Epithelial cell of proximal tubule (primary cell): ENCODE measurements around the gene CLDN20. TPM values are rescaled to one million over a fixed set of nuclear protein-coding genes. Genes with fewer than 3 reads are reported as not detected.
"Not testable (repeated sequence)": the region's sequence is repeated elsewhere in the genome, so short reads cannot be mapped to it uniquely, and the experiment has no call there.

Experiments used
- DNase-seq: peaks from one replicate; pipeline ENCODE4 v3.0.0-alpha.2; 2011; ENCODE audit warnings: low read depth
- H3K4me3 ChIP-seq: 2 replicates; pipeline ENCODE4 v1.5.1; 2011; ENCODE audit warnings: low read depth, mild to moderate bottlenecking, low read length
- total RNA-seq: library from RNA; depleted of rRNA; stranded (reverse); fragments of >200 nt; gene quantifications from 2 replicates; pipeline ENCODE4 v1.2.3, GENCODE V29; 2015
- TF ChIP-seq, protein P1 (sequence below): conservative IDR thresholded peaks from 2 replicates; pipeline ENCODE4 v1.5.1; 2012; ENCODE audit warnings: low read depth, mild to moderate bottlenecking, low read length

The CLDN20 gene
- total RNA-seq, 1 donor from 2014 or later: not detected

DNA sequence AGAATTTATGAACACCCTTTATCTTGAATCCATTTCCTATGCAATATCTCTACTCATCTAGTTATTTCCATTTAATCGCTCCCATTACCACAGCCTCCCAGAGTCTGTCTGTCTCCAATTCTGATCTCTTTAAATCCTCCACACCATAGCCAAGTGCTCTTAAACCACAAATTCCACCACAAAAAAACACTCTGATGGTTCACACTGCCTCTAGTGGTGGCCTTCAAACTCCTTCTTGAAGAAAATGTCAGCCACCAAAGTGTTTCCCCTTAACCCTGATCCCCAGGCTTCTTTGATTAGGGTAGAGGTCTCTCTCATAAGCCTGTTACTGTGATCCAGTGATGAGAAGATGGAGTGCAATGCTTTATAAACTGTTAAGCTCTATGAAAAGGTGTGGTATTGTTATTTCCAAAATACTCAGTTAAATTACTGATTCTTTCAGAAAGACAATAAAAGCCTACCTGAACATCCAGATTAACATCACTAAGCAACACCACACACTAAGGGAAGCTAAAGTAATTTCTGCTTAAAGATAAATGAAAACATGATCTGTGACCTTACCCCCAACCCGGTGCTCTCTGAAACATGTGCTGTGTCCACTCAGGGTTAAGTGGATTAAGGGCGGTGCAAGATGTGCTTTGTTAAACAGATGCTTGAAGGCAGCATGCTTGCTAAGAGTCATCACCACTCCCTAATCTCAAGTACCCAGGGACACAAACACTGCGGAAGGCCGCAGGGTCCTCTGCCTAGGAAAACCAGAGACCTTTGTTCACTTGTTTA lies 4.5 kb downstream of the CLDN20 start:
- DNase-seq, H3K4me3 ChIP-seq: not testable (repeated sequence)
- TF ChIP-seq, protein P1, sequence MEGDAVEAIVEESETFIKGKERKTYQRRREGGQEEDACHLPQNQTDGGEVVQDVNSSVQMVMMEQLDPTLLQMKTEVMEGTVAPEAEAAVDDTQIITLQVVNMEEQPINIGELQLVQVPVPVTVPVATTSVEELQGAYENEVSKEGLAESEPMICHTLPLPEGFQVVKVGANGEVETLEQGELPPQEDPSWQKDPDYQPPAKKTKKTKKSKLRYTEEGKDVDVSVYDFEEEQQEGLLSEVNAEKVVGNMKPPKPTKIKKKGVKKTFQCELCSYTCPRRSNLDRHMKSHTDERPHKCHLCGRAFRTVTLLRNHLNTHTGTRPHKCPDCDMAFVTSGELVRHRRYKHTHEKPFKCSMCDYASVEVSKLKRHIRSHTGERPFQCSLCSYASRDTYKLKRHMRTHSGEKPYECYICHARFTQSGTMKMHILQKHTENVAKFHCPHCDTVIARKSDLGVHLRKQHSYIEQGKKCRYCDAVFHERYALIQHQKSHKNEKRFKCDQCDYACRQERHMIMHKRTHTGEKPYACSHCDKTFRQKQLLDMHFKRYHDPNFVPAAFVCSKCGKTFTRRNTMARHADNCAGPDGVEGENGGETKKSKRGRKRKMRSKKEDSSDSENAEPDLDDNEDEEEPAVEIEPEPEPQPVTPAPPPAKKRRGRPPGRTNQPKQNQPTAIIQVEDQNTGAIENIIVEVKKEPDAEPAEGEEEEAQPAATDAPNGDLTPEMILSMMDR: peak; percentile 82

DNA sequence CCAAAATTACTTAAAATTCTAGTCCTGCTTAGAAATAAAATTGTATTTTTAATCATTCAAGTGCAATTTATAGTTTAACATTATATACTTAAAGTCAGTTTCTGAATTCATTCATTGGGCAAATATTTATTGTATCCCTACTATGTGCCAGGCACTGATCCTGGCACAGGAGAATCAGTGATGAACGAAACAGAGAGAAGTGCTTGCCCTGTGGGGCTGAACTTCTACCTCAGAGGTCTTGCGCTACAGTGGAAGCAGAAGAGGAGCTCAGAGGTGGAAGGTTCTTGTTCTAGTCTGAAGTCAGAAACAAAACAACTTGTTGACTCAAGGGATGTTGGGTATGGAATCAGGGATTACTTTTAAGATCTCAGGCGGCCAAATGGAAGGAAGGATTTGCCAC lies 6.0 kb downstream of the CLDN20 start:
- DNase-seq: no peak
- H3K4me3 ChIP-seq: no peak overlapping the region
- TF ChIP-seq, protein P1: no peak

DNA sequence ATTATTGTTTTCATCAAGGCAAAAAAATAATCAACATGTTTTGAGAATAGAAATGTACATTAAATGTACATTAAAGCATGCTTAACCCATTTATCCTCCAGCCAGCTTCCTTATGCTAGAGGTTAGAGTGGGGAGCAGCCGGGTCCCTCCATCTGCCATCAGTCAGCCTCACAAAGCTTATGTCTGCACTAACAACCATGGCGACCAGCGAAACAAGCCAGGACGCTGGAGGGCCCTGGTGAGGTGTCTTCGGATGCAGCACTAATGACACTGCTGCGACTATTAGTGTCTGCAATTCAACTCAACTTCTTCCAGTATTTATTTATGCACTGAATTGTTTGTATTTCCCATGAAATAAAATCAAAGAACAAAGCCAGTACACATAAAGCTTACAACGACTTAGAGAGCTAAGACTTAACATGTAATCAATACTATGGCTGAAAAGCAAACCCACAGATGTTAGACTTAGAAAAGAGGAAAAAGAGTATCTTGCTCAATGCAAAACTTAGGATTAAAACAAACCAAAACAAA lies 6.8 kb downstream of the CLDN20 start:
- DNase-seq: no peak
- no peak overlapping the region for H3K4me3 ChIP-seq
- TF ChIP-seq, protein P1: no peak

DNA sequence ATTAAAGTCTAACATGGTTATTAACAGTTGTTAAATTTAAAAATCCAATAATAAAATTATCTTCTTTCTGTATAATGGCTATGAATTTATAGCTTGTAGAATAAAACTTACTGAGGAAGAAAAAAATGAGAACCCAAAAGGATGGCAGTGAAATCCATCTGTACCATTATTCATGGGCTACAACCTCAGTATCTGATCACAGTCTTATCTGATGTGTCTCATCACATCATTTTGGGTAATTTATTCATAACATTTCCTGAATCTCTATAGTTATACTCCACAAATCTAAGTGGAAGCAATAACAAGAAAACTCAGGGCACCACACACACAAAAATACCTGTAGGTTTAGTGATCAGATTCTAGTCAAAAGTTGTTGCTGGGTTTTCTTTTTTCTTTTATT lies 7.3 kb downstream of the CLDN20 start:
- DNase-seq: no peak
- TF ChIP-seq, protein P1: no peak
- no peak overlapping the region for H3K4me3 ChIP-seq

DNA sequence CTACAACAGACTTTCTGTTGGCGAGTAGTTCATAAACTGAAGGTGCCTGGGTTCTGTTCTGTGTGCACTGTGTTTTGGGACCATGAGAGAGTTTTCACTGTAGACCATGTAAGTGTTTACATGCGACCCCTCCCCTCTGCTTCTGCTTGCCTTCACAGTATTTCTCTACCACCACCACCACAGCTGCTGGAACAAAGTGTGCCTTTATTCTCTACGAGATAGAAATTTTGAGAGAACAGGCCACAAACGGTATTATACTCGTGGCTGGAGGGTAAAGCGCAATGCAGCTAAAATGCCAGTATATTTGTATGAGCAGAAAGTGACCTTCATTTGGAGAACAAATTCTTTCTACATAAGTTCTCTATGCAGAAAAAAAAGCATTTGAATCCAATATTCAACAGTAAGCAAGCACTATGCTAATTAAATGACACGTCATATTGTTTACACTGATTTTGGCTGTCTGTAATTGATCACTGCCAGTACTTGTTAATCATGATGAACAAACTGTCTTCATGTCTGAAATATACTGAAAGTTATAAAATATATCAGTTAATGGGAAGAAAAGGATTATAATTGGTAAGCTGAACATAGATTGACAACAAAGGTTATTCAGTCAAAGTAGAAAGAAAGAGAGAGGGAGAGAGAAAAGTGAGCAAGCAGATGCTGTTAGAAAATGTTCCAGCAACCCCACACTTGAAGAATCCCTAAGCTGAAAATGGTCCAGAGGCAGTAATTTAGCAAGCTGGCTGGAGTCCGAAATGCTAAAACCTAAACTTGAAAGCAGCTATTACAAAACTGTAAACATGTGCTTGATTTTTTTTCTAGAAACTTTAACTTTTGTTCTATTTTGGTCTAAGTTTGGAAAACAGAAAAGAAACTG lies 8.8 kb downstream of the CLDN20 start:
- TF ChIP-seq, protein P1: no peak
- no peak overlapping the region for H3K4me3 ChIP-seq
- no peak for DNase-seq

DNA sequence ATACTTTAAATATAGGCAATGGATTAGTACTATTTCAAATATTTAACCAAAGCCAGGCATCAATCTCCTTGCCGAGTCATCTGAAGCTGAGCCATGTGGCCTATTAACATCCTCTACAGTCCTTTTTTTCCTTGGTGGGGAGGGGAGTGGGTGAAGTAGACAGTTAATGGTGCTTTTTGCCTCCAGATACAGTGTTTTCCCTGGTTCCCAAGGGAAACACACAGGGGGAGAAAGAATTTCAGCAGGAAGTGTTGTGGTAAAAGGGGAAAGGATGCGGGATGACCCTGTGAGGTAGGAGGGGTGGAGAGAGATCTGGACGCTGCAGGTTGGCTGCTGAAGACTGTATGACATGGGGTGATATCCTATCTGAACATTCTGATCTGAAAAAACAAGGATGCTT lies 9.6 kb downstream of the CLDN20 start:
- TF ChIP-seq, protein P1: no peak
- DNase-seq: peak; percentile 7
- no peak overlapping the region for H3K4me3 ChIP-seq
